Astrocyte (in vitro differentiated cells and primary cell): ENCODE results near the gene DLG3.

Experiments used
- EZH2 ChIP-seq: IDR thresholded peaks from 2 replicates; pipeline ENCODE4 v1.6.1; 2012; ENCODE audit warnings: mild to moderate bottlenecking, low read length, inconsistent platforms; ENCODE audit not compliant: insufficient read depth
- TF ChIP-seq, protein P1 (sequence below): IDR thresholded peaks from 2 replicates; pipeline ENCODE4 v1.5.1; 2011; ENCODE audit warnings: low read depth, mild to moderate bottlenecking, inconsistent platforms, low read length, moderate library complexity; ENCODE audit not compliant: insufficient read depth

GRCh38 chrX:70439016-70439415 lies 5.6 kb upstream of the DLG3 start:
- TF ChIP-seq, protein P1, sequence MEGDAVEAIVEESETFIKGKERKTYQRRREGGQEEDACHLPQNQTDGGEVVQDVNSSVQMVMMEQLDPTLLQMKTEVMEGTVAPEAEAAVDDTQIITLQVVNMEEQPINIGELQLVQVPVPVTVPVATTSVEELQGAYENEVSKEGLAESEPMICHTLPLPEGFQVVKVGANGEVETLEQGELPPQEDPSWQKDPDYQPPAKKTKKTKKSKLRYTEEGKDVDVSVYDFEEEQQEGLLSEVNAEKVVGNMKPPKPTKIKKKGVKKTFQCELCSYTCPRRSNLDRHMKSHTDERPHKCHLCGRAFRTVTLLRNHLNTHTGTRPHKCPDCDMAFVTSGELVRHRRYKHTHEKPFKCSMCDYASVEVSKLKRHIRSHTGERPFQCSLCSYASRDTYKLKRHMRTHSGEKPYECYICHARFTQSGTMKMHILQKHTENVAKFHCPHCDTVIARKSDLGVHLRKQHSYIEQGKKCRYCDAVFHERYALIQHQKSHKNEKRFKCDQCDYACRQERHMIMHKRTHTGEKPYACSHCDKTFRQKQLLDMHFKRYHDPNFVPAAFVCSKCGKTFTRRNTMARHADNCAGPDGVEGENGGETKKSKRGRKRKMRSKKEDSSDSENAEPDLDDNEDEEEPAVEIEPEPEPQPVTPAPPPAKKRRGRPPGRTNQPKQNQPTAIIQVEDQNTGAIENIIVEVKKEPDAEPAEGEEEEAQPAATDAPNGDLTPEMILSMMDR, result no peak
- no peak for TF ChIP-seq EZH2
